Activated T-helper 9 cell treated with anti-CD3 and anti-CD28 coated beads, Interleukin-2, amount 50 U/mL, for 16 hours (primary cell): ENCODE results near the gene CD248.
"Not testable (repeated sequence)": the region's sequence is repeated elsewhere in the genome, so short reads cannot be mapped to it uniquely, and the experiment has no call there.

Experiments
- DNase-seq: peaks from one replicate; pipeline ENCODE4 v3.0.0-alpha.2; 2020; ENCODE audit warnings: low read depth

CD248 gene

DNA sequence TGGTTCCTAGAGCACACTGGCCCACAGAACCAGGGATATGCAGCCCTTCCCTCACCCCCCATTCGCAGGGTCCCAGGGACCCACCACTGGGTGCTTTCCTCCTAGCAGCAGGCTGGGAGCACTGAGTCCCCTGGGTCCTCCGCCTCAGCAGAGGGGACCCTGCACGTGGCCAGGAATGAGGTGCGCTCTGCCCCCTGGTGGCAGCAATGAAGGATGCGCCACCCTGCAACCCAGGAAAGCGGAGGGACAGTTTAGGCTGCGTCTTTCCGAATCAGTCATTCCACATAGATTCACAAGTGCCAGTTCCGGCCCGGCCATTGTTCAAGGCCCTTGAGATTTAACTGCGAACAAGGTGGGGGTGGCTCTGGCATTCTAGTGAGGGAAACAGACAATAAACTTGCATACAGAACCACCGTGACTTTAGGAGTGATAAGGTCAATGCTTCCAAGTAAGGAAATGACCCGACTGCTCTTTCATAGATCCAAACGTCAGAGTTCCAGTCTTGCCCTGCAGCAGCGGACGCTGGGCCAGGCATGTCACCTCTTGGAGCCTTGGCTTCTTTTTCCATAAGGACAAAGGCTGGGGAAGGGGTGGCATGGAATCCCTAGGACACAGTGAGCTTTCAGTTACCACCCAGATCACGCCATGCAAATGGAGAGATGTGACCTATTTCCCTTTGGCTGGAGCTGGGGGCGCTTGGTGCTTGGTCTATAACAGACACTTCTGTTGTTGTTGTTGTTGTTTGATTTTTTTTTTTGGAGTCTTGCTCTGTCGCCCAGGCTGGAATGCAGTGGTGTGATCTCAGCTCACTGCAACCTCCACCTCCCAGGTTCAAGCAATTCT is 11.7 kb upstream of the CD248 start:
- DNase-seq = peak; percentile 70

- DNase-seq = no peak
Measured at GRCh38 chr11:66328031-66328301, 11.1 kb upstream of the CD248 start.

DNA sequence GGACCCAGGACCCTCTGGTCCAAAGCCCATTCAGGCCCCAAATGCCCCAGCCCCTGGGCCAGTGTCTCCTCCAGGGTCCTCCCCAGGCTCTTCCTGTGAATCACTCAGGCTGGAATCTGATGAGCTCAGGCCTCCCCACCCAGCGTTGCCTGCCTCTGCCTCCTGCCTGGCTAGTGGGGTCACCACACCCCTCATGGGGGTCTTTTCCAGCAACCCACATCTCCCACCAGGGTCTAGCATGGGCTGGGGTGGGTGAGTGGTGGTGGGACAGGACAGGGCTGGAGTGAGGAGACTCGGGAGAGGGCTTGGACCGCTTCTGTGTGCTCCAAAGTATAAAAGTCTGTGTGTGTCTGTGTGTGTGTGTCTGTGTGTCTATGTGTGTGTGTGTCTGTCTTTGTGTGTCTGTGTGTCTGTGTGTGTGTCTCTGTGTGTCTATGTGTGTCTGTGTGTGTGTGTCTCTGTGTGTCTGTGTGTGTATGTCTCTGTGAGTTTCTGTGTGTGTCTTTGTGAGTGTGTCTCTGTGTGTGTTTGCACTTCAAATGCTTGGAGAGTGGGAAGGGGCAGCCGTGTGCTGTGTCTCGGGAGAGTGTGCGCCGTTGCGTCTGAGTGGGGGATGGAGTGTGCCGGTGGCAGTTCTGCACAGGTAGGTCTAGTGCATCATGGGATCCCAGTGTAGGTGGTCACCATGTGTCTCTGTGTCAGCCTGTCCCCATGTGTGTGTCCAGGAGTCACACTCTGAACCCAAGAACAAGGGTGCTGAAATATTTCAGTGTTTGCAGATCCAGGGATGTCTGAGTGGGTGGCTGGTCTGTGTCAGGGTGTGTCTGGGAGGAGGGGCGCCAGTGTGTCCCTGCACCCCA is 10.6 kb upstream of the CD248 start:
- DNase-seq = no peak

DNA sequence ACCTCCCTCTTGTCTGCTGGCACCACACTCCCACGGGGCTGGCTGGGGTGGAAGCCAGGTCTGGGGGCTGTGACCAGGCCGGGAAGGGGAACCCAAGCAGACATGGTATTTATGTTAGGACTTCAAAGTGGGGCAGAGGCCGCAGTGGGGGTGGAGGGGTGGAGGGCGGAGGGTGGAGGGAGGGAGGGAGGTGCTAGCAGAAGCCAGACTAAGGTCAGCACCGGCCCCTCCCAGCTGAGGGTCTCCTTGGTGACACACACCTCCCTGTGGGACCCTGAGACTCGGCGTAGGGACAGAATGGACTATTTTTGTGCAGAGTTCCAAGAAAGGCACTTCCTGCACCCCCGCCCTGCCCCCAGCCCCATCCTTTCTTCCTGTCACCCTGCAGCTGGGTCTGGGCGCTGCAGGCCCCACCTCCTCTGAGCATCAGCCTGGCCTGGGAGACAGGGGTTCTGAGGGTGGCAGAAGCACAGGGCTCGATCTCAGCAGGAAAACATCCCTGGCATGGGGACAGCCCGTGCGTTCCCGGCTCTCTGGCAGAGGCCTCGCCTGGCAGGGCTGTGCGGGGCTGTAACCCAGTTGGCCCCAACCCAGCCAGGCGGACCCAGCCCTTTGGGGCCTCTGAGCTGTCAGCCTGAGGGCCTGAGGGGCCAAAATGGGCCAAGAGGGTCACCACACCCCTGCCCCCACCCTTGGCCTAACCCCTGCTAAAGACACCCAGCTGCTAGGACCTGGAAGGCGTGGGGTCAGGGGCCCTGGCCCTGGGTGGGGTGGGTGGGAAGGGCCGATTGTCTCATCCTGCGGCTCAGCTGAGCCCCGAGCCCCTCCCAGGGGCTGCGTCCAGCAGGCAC is 9.6 kb upstream of the CD248 start:
- no peak for DNase-seq

DNA sequence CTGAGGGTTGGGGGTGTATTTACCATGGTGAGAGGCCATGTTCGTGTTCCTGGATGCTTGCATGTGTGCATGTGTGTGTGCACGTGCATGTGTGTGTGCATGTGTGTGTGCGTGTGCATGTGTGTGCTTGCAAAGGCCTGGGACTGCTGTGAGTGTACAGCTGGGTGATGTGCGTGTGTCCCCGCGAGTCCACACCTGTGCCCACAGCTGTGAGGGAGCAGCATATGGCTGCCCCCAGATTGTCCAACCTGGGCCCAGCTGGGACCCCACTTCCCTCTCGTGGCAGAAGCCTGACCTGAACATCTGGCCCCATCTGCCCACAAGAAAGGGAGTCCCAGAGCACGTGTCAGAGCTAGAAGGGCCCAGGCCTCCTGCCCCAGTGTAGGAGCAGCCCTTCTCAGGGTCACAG is 8.4 kb upstream of the CD248 start:
- DNase-seq = no peak

DNA sequence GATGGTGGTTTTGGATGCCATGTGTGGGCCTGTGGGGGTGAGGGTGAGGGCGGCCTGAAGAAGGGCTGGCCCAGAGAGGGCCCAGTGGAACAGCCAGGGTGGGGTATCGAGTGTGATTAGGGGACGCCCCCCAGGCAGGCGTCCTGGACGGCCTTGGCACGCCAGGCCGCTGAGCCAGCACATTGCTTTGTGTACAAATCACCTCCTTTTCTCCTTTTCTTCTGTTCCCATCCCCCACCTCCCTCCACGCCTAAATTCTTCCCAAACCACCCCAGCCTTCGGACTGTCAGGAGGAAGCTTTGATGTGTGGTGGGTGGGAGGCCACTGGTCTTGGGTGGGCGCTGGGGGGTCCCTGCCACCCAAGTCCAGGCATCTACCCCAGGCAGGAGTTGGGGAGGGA is 7.8 kb upstream of the CD248 start:
- DNase-seq = no peak

GRCh38 chr11:66323684-66324083 is 6.8 kb upstream of the CD248 start:
- DNase-seq = no peak

GRCh38 chr11:66322732-66323427 is 6.0 kb upstream of the CD248 start:
- DNase-seq = no peak

DNA sequence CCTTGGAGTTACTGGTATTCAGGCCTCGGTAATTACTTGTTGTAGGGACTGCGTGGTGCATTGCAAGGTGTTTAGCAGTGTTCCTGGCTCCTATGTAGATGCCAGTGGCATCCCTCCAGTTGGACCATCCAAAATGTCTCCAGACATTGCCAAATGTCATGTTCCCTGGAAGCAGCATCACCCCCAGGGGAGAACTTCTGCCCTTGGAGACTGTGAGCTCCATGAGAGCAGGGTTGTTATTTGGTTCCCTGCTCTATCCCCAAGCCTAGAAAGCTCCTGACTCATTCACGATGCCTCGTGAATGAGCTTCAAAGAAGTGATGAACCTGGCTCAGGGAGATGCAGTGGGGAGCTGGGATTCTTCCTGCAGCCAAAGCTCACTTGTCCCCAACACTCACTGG is 4.8 kb upstream of the CD248 start:
- DNase-seq = no peak

DNA sequence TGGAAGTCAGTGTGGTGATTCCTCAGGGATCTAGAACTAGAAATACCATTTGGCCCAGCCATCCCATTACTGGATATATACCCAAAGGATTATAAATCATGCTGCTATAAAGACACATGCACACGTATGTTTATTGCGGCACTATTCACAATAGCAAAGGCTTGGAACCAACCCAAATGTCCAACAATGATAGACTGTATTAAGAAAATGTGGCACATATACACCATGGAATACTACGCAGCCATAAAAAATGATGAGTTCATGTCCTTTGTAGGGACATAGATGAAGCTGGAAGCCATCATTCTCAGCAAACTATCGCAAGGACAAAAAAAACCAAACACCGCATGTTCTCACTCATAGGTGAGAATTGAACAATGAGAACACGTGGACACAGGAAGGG is 3.9 kb upstream of the CD248 start:
- DNase-seq = not testable (repeated sequence)

- DNase-seq = not testable (repeated sequence)
Measured at GRCh38 chr11:66320289-66320688, 3.4 kb upstream of the CD248 start.

DNA sequence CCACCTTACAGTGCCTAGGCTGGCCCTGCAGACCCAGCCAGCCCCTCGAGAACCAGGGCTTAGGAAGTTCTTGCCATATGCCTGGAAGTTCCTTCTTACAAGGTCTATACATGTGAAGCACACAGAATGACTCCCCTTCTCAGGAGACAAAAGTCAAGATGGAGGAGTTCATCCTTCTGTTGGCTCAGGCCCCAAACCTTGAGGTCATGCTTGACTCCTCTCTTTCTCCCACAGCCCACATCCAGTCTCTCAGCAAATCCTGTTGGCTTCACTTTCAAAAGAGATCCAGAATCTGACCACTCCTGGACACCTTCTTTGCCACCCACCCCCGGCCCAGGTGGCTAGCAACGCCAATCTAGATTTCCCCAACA is 1.7 kb upstream of the CD248 start:
- DNase-seq = no peak

GRCh38 chr11:66317723-66318599 is 1.1 kb upstream of the CD248 start:
- DNase-seq = no peak

DNA sequence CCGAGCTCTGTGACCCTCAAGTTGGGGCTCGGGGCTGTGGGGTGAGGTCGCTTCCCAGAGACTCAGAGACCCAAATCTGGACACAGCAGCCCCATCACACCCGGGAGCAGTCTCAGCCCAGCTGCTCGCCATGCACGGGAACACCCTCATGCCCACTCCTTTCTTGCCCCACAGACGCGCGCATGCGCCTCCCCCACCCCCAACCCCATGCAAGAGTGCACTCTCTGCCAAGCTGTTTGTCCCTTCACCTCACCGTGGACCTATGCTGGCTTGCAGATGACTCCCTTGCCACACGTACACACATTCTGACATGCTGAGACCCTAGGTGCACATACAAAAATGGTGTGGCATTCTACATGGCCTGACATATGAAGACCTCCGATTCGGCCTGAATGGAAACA is 478 bp upstream of the CD248 start:
- DNase-seq = no peak

GRCh38 chr11:66315921-66316811 is 678 bp downstream of the CD248 start:
- DNase-seq = no peak

- no peak for DNase-seq
Measured at GRCh38 chr11:66315498-66315885, 1.4 kb downstream of the CD248 start.

DNA sequence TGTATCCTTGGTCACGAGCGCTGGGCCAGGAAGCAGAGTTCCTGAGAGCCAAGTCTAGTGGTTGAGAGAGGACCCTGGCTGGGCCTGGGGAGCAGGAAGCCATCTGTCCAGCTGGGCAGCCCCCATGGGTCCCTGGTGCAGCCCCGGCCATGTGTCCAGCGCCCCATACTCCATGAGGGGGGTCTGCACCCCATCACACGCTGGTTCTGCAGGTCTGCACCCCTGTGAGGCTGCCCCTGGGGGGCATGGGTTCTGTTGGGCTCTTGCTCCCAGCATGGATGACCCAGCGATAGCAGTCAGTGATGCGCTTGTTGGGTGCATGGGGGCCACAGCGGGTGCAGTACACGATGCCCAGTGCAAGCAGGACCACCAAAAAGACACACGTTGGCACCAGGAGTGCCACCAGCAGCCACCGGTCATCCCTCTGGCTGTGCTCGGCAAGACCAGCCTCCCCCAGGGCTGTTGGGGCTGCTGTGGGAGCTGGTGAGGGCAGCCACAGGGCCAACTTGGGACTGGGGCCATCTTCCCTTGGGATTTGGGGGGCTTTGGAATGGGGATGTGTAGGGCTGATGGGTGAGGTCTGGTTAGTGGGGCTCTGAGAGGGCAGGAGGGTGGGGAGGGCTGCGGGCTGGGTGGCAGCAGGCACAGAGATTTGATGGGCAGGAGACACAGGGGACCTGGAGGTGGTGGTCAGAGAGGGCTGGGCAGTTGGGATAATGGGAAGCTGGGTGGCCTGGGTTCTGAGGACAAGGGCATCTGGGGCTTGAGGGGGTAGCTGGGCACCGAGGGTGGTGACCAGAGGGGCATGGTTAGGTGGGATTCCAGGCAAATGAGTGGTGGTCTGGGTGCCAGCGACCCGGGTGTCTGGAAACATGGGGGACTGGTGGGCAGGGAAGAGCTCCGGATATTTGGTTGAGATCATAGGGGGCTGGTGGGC is 2.0 kb downstream of the CD248 start:
- DNase-seq = no peak

- DNase-seq = no peak
Measured at GRCh38 chr11:66314186-66314501, 2.7 kb downstream of the CD248 start.
